NCI-H226 (cell line): ENCODE measurements around the gene BTBD9.
"Not testable (repeated sequence)": the region's sequence is repeated elsewhere in the genome, so short reads cannot be mapped to it uniquely, and the experiment has no call there.

Experiments used
- DNase-seq: peaks from one replicate; pipeline ENCODE4 v3.0.0-alpha.2; 2015

BTBD9 gene

GRCh38 chr6:38648629-38649028 lies 8.9 kb upstream of the BTBD9 start:
- DNase-seq = no peak

- no peak for DNase-seq
Observed at GRCh38 chr6:38646166-38646878, 6.6 kb upstream of the BTBD9 start.

- no peak for DNase-seq
Observed at GRCh38 chr6:38644951-38645350, 5.2 kb upstream of the BTBD9 start.

GRCh38 chr6:38640216-38640909 lies 634 bp upstream of the BTBD9 start:
- DNase-seq = no peak

GRCh38 chr6:38638941-38639497 lies 710 bp downstream of the BTBD9 start:
- peak; percentile 35 for DNase-seq

GRCh38 chr6:38637756-38638155 lies 2.0 kb downstream of the BTBD9 start:
- no peak for DNase-seq

GRCh38 chr6:38636027-38636426 lies 3.7 kb downstream of the BTBD9 start:
- DNase-seq = no peak

- DNase-seq = peak; percentile 17
Observed at GRCh38 chr6:38634518-38634917, 5.2 kb downstream of the BTBD9 start.

- no peak for DNase-seq
Observed at GRCh38 chr6:38632490-38632889, 7.2 kb downstream of the BTBD9 start.

- DNase-seq = no peak
Observed at GRCh38 chr6:38631186-38631783, 8.4 kb downstream of the BTBD9 start.

- no peak for DNase-seq
Observed at GRCh38 chr6:38625217-38625616, 14.5 kb downstream of the BTBD9 start.

GRCh38 chr6:38619342-38619741 lies 20.4 kb downstream of the BTBD9 start:
- not testable (repeated sequence) for DNase-seq

- peak; percentile 14 for DNase-seq
Observed at GRCh38 chr6:38618301-38618700, 21.4 kb downstream of the BTBD9 start.

GRCh38 chr6:38617856-38618255 lies 21.9 kb downstream of the BTBD9 start:
- no peak for DNase-seq

GRCh38 chr6:38612143-38612965 lies 27.4 kb downstream of the BTBD9 start:
- DNase-seq = no peak

- no peak for DNase-seq
Observed at GRCh38 chr6:38610050-38610625, 29.6 kb downstream of the BTBD9 start.

GRCh38 chr6:38604700-38605099 lies 35.0 kb downstream of the BTBD9 start:
- peak; percentile 14 for DNase-seq

- DNase-seq = no peak
Observed at GRCh38 chr6:38603966-38604365, 35.8 kb downstream of the BTBD9 start.

- no peak for DNase-seq
Observed at GRCh38 chr6:38603496-38603895, 36.2 kb downstream of the BTBD9 start.

GRCh38 chr6:38599966-38600550 lies 39.7 kb downstream of the BTBD9 start:
- DNase-seq = no peak

- no peak for DNase-seq
Observed at GRCh38 chr6:38599261-38599660, 40.5 kb downstream of the BTBD9 start.

- no peak for DNase-seq
Observed at GRCh38 chr6:38593998-38594665, 45.6 kb downstream of the BTBD9 start.
